Activated CD8-positive, alpha-beta T cell treated with anti-CD3 and anti-CD28 coated beads for 36 hours (primary cell): ENCODE data around the gene SAPCD1. TPM values are rescaled to one million over a fixed set of nuclear protein-coding genes. Genes with fewer than 3 reads are reported as not detected.

ENCODE experiments used
- ATAC-seq: fragments of 200-7000 bp; cut with Tn5 transposase; one replicate; pipeline ENCODE4 v1.10.0; 2021; ENCODE audit warnings: mild to moderate bottlenecking, moderate library complexity
- CTCF ChIA-PET: fragments of 350-600 bp; sonication (Branson Sonifier 250); formaldehyde crosslinking; loops from one replicate; lab custom pipeline; 2021; ENCODE audit warnings: antibody characterized with exemption; lab: Charles Lee
- POLR2A ChIA-PET: fragments of 350-600 bp; sonication (Branson Sonifier 250); formaldehyde crosslinking; loops from one replicate; lab custom pipeline; 2021; ENCODE audit warnings: antibody characterized with exemption; lab: Charles Lee
- DNase-seq: peaks from one replicate; pipeline ENCODE4 v3.0.0-alpha.2; 2020
- H3K27ac Mint-ChIP-seq: one replicate; pipeline ENCODE4 v1.8.0; 2021; ENCODE audit warnings: mild to moderate bottlenecking, mixed read lengths
- H3K27me3 Mint-ChIP-seq: one replicate; pipeline ENCODE4 v1.8.0; 2021; ENCODE audit warnings: mixed read lengths
- H3K36me3 Mint-ChIP-seq: one replicate; pipeline ENCODE4 v1.8.0; 2021; ENCODE audit warnings: low read depth, mixed read lengths
- H3K4me1 Mint-ChIP-seq: one replicate; pipeline ENCODE4 v1.8.0; 2021; ENCODE audit warnings: low read depth, mixed read lengths
- H3K4me3 Mint-ChIP-seq: one replicate; pipeline ENCODE4 v1.8.0; 2021; ENCODE audit warnings: mild to moderate bottlenecking, moderate library complexity, mixed read lengths
- H3K9me3 Mint-ChIP-seq: one replicate; pipeline ENCODE4 v1.8.0; 2021; ENCODE audit warnings: mixed read lengths
- intact Hi-C: fragments of 100-400 bp; cut with micrococcal nuclease; formaldehyde crosslinking; loops from one replicate; pipeline ENCODE4 v1.10.0; 2022
- total RNA-seq, 2 experiments: library from RNA; stranded (reverse); gene quantifications; one replicate each; pipeline ENCODE4 v1.2.3, GENCODE V29; 2021
- TF ChIP-seq, protein P1 (sequence below): fragments of 200-600 bp; IDR thresholded peaks from one replicate; pipeline ENCODE4 v1.8.0; 2022; ENCODE audit warnings: antibody characterized with exemption, mild to moderate bottlenecking

The SAPCD1 gene
- total RNA-seq, 2 experiments from 2014 or later: 13.6 to 18.7 TPM

DNA sequence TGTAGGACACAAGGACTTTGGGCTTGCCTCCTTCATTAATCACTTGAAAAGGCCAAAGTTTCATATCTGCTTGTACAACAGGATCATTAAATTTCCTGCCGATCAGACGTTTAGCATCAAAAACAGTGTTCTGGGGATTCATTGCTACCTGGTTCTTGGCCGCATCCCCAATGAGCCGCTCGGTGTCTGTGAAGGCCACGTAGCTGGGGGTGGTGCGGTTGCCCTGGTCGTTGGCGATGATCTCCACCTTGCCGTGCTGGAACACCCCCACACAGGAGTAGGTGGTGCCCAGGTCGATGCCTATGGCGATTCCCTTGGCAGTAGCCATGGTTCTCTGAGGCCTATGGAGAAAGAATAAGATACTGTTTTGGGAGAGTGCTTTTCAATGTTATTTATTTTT lies 49.2 kb downstream of the SAPCD1 start:
- DNase-seq (no peak), ATAC-seq (no peak)
- H3K4me1 Mint-ChIP-seq: peaks cover 24% of the 10 kb centered on the region
- TF ChIP-seq, protein P1, sequence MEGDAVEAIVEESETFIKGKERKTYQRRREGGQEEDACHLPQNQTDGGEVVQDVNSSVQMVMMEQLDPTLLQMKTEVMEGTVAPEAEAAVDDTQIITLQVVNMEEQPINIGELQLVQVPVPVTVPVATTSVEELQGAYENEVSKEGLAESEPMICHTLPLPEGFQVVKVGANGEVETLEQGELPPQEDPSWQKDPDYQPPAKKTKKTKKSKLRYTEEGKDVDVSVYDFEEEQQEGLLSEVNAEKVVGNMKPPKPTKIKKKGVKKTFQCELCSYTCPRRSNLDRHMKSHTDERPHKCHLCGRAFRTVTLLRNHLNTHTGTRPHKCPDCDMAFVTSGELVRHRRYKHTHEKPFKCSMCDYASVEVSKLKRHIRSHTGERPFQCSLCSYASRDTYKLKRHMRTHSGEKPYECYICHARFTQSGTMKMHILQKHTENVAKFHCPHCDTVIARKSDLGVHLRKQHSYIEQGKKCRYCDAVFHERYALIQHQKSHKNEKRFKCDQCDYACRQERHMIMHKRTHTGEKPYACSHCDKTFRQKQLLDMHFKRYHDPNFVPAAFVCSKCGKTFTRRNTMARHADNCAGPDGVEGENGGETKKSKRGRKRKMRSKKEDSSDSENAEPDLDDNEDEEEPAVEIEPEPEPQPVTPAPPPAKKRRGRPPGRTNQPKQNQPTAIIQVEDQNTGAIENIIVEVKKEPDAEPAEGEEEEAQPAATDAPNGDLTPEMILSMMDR: no peak
- ChIA-PET CTCF (interaction anchor here (0.7 to 2.1 kb wide), 5 partner anchors 16 to 82 kb away, joined by 3 to 9 read pairs (median 6); partner anchors contain the start of gene VARS1), POLR2A (interaction anchor here (0.5 to 1.7 kb wide), 8 partner anchors 10 to 159 kb away, joined by 3 to 5 read pairs (median 3); partner anchors contain the start of gene BAG6)
- H3K9me3 Mint-ChIP-seq: no peaks in the 10 kb centered on the region
- no peak overlapping the region for H3K27ac Mint-ChIP-seq
- no peak overlapping the region for H3K4me3 Mint-ChIP-seq
- intact Hi-C loops: no loop called here
- H3K36me3 Mint-ChIP-seq: no peaks in the 10 kb centered on the region
- no peaks in the 10 kb centered on the region for H3K27me3 Mint-ChIP-seq

DNA sequence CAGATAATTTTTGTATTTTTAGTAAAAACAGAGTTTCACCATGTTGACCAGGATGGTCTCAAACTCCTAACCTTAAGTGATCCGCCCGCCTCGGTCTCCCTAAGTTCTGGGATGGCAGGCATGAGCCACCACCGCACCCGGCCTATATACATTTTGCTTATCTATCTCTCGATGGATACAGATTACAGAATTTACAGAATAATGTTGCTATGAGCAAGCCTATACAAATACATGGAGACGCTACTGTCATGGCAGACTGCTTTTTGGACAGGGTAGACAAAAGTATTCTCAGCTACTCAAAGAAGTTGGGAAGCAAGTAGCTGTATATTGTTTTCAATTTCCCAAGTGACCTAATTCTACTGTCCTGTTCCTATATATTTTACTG lies 51.0 kb downstream of the SAPCD1 start:
- intact Hi-C loops: no loop called here
- peak overlapping the region; percentile 85 for H3K4me3 Mint-ChIP-seq
- H3K27ac Mint-ChIP-seq: peak overlapping the region; percentile 90
- DNase-seq (no peak), ATAC-seq (no peak)
- H3K27me3 Mint-ChIP-seq: no peaks in the 10 kb centered on the region
- CTCF ChIA-PET: interaction anchor here (0.7 to 3.7 kb wide), 7 partner anchors 17 to 139 kb away, joined by 3 to 16 read pairs (median 6); partner anchors contain the start of genes MSH5 and VARS1
- H3K4me1 Mint-ChIP-seq: peaks cover 32% of the 10 kb centered on the region
- H3K9me3 Mint-ChIP-seq: no peaks in the 10 kb centered on the region
- POLR2A ChIA-PET: interaction anchor here (0.6 to 1.2 kb wide), 2 partner anchors 25 to 148 kb away, joined by 3 to 5 read pairs; partner anchors contain the start of genes CSNK2B and GPANK1
- TF ChIP-seq, protein P1: no peak
- H3K36me3 Mint-ChIP-seq: peaks cover 3% of the 10 kb centered on the region

Other genes starting within 250 kb of the SAPCD1 start
- not detected for gene MCCD1, start 233.7 kb upstream of the SAPCD1 start, total RNA-seq
- 100 to 1,000 TPM; 568 to 572 TPM for gene DDX39B, start 220.7 kb upstream of the SAPCD1 start, total RNA-seq
- gene ATP6V1G2, start 216.0 kb upstream of the SAPCD1 start, total RNA-seq: 1 to 10 TPM in 1 of 2 experiments, under 1 TPM in 1; 0.86 to 1.1 TPM
- 10 to 100 TPM; 11.3 to 13.0 TPM for gene NFKBIL1, start 215.0 kb upstream of the SAPCD1 start, total RNA-seq
- gene LTA, start 190.4 kb upstream of the SAPCD1 start, total RNA-seq: 100 to 1,000 TPM; 713 to 724 TPM
- 10 to 100 TPM; 89.2 to 92.5 TPM for gene TNF, start 187.1 kb upstream of the SAPCD1 start, total RNA-seq
- 100 to 1,000 TPM; 368 to 375 TPM for gene LTB, start 180.2 kb upstream of the SAPCD1 start, total RNA-seq
- 10 to 100 TPM; 40.4 to 43.6 TPM for gene LST1, start 176.4 kb upstream of the SAPCD1 start, total RNA-seq
- gene NCR3, start 169.7 kb upstream of the SAPCD1 start, total RNA-seq: 10 to 100 TPM; 60.1 to 60.3 TPM
- gene AIF1, start 147.4 kb upstream of the SAPCD1 start, total RNA-seq: 100 to 1,000 TPM; 240 to 253 TPM
- gene PRRC2A, start 141.9 kb upstream of the SAPCD1 start, total RNA-seq: 100 to 1,000 TPM; 257 to 262 TPM
- gene BAG6, start 110.0 kb upstream of the SAPCD1 start, total RNA-seq: 100 to 1,000 TPM; 303 to 318 TPM
- gene APOM, start 106.8 kb upstream of the SAPCD1 start, total RNA-seq: 1 to 10 TPM; 4.4 to 4.9 TPM
- gene C6orf47, start 101.9 kb upstream of the SAPCD1 start, total RNA-seq: 10 to 100 TPM; 11.4 to 11.7 TPM
- gene GPANK1, start 97.7 kb upstream of the SAPCD1 start, total RNA-seq: 10 to 100 TPM; 29.4 to 30.9 TPM
- gene CSNK2B, start 96.6 kb upstream of the SAPCD1 start, total RNA-seq: 100 to 1,000 TPM; 241 to 247 TPM
- 10 to 100 TPM; 14.7 to 16.1 TPM for gene LY6G5B, start 92.7 kb upstream of the SAPCD1 start, total RNA-seq
- 1 to 10 TPM; 1.6 to 2.3 TPM for gene LY6G5C, start 81.6 kb upstream of the SAPCD1 start, total RNA-seq
- 10 to 100 TPM; 23.7 to 24.3 TPM for gene ABHD16A, start 59.3 kb upstream of the SAPCD1 start, total RNA-seq
- gene LY6G6F, start 55.8 kb upstream of the SAPCD1 start, total RNA-seq: not detected
- not detected for gene LY6G6D, start 47.3 kb upstream of the SAPCD1 start, total RNA-seq
- not detected for gene LY6G6C, start 40.9 kb upstream of the SAPCD1 start, total RNA-seq
- gene MPIG6B, start 39.3 kb upstream of the SAPCD1 start, total RNA-seq: under 1 TPM; 0.65 to 0.81 TPM
- gene DDAH2, start 33.4 kb upstream of the SAPCD1 start, total RNA-seq: 1 to 10 TPM; 6.3 to 6.9 TPM
- gene CLIC1, start 26.1 kb upstream of the SAPCD1 start, total RNA-seq: 100 to 1,000 TPM; 334 to 346 TPM
- gene MSH5, start 22.7 kb upstream of the SAPCD1 start, total RNA-seq: 100 to 1,000 TPM in 1 of 2 experiments, 10 to 100 TPM in 1; 96.9 to 105 TPM
- gene VWA7, start 14.7 kb downstream of the SAPCD1 start, total RNA-seq: 1 to 10 TPM; 1.6 TPM
- gene VARS1, start 33.1 kb downstream of the SAPCD1 start, total RNA-seq: 100 to 1,000 TPM; 150 to 153 TPM
- gene LSM2, start 44.3 kb downstream of the SAPCD1 start, total RNA-seq: 100 to 1,000 TPM; 117 to 120 TPM
- gene HSPA1L, start 52.6 kb downstream of the SAPCD1 start, total RNA-seq: 1 to 10 TPM; 1.7 to 2.0 TPM
- 10 to 100 TPM; 36.6 to 37.8 TPM for gene HSPA1A, start 52.9 kb downstream of the SAPCD1 start, total RNA-seq
- gene HSPA1B, start 65.1 kb downstream of the SAPCD1 start, total RNA-seq: 10 to 100 TPM; 50.4 to 50.8 TPM
- gene NEU1, start 100.2 kb downstream of the SAPCD1 start, total RNA-seq: 1 to 10 TPM; 8.7 to 9.8 TPM
- not detected for gene SLC44A4, start 116.3 kb downstream of the SAPCD1 start, total RNA-seq
- 10 to 100 TPM; 55.4 to 56.8 TPM for gene EHMT2, start 135.0 kb downstream of the SAPCD1 start, total RNA-seq
- gene ZBTB12, start 139.4 kb downstream of the SAPCD1 start, total RNA-seq: 1 to 10 TPM; 1.8 to 2.1 TPM
- gene C2, start 165.1 kb downstream of the SAPCD1 start, total RNA-seq: 1 to 10 TPM in 1 of 2 experiments, under 1 TPM in 1; 0.99 to 1.4 TPM
- gene CFB, start 183.4 kb downstream of the SAPCD1 start, total RNA-seq: under 1 TPM; 0.43 to 0.45 TPM
- 10 to 100 TPM; 60.5 to 61.0 TPM for gene NELFE, start 196.3 kb downstream of the SAPCD1 start, total RNA-seq
- gene SKIC2, start 196.5 kb downstream of the SAPCD1 start, total RNA-seq: 10 to 100 TPM; 76.5 to 77.3 TPM
- 10 to 100 TPM; 13.0 to 13.1 TPM for gene DXO, start 209.5 kb downstream of the SAPCD1 start, total RNA-seq
- gene C4A, start 219.4 kb downstream of the SAPCD1 start, total RNA-seq: 1 to 10 TPM; 2.8 to 3.2 TPM